Neural progenitor cell (in vitro differentiated cells): Measurements from ENCODE around the gene EPYC.

Experiments used
- EZH2 ChIP-seq: fragments of 200-600 bp; sonication (generic); IDR thresholded peaks from 2 replicates; pipeline ENCODE4 v1.6.1; 2017; ENCODE audit warnings: antibody characterized with exemption, mild to moderate bottlenecking, moderate library complexity
- EZH2phosphoT487 ChIP-seq: fragments of 200-600 bp; sonication (generic); IDR thresholded peaks from 2 replicates; pipeline ENCODE4 v1.6.1; 2017; ENCODE audit warnings: antibody characterized with exemption
- TF ChIP-seq, protein P1 (sequence below): fragments of 200-600 bp; sonication (generic); IDR thresholded peaks from 2 replicates; pipeline ENCODE4 v1.5.1; 2017; ENCODE audit warnings: antibody characterized with exemption, mild to moderate bottlenecking

GRCh38 chr12:91003737-91004136 lies 1.0 kb downstream of the EPYC start:
- TF ChIP-seq, protein P1, sequence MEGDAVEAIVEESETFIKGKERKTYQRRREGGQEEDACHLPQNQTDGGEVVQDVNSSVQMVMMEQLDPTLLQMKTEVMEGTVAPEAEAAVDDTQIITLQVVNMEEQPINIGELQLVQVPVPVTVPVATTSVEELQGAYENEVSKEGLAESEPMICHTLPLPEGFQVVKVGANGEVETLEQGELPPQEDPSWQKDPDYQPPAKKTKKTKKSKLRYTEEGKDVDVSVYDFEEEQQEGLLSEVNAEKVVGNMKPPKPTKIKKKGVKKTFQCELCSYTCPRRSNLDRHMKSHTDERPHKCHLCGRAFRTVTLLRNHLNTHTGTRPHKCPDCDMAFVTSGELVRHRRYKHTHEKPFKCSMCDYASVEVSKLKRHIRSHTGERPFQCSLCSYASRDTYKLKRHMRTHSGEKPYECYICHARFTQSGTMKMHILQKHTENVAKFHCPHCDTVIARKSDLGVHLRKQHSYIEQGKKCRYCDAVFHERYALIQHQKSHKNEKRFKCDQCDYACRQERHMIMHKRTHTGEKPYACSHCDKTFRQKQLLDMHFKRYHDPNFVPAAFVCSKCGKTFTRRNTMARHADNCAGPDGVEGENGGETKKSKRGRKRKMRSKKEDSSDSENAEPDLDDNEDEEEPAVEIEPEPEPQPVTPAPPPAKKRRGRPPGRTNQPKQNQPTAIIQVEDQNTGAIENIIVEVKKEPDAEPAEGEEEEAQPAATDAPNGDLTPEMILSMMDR: no peak
- TF ChIP-seq EZH2: no peak
- TF ChIP-seq EZH2phosphoT487: no peak
